Measurements from ENCODE around the gene IFI35. TPM values are rescaled to one million over a fixed set of nuclear protein-coding genes. Genes with fewer than 3 reads are reported as not detected.
"Not testable (repeated sequence)": the region's sequence is repeated elsewhere in the genome, so short reads cannot be mapped to it uniquely, and the experiment has no call there.

Gene IFI35
- total RNA-seq, 3 donors from 2014 or later, result 16.2 to 42.3 (median 31.0) TPM

- H3K27ac ChIP-seq, result peak overlapping the region; percentile 95 to 97
- no peaks in the 10 kb centered on the region for H3K27me3 ChIP-seq
- intact Hi-C loops (cut with DNase I; ENCODE audit: low total_unique reads), result no loop called here
- H3K9me3 ChIP-seq, result no peaks in the 10 kb centered on the region
- H3K36me3 ChIP-seq, result no peaks in the 10 kb centered on the region
- peaks cover 0 to 8% of the 10 kb centered on the region in 2 donors for H3K4me1 ChIP-seq
- peak overlapping the region; percentile 78 to 91 (median 80) for H3K4me3 ChIP-seq
- DNase-seq (ENCODE audit: low spot score in 2 of 2), result no peak
- TF ChIP-seq CTCF (IDR thresholded peaks at IDR 0.05) (no peak), POLR2AphosphoS5 (IDR thresholded peaks at IDR 0.05) (no peak), POLR2A (IDR thresholded peaks at IDR 0.05) (no peak)
Measured at GRCh38 chr17:42999003-42999525, 7.5 kb upstream of the IFI35 start.

- intact Hi-C loops (cut with DNase I; ENCODE audit: low total_unique reads); DNase-seq (ENCODE audit: low spot score in 2 of 2); H3K36me3 ChIP-seq: not testable (repeated sequence)
Measured at GRCh38 chr17:43000894-43001293, 5.7 kb upstream of the IFI35 start.

GRCh38 chr17:43003542-43004172, 2.9 kb upstream of the IFI35 start:
- Histone ChIP-seq H3K4me3 (no peak overlapping the region), H3K27me3 (no peaks in the 10 kb centered on the region), H3K4me1 (peaks cover 0 to 8% of the 10 kb centered on the region in 2 donors), H3K9me3 (no peaks in the 10 kb centered on the region), H3K27ac (no peak overlapping the region), H3K36me3 (no peaks in the 10 kb centered on the region)
- intact Hi-C loops (cut with DNase I; ENCODE audit: low total_unique reads), result no loop called here
- no peak for DNase-seq (ENCODE audit: low spot score in 2 of 2)
- no peak for TF ChIP-seq POLR2A (IDR thresholded peaks at IDR 0.05)
- TF ChIP-seq CTCF (IDR thresholded peaks at IDR 0.05), result no peak
- no peak for TF ChIP-seq POLR2AphosphoS5 (IDR thresholded peaks at IDR 0.05)

More at GRCh38 chr17:43000894-43001293, 5.7 kb upstream of the IFI35 start:
- H3K27me3 ChIP-seq, H3K9me3 ChIP-seq, H3K4me1 ChIP-seq, H3K4me3 ChIP-seq, H3K27ac ChIP-seq: not testable (repeated sequence)

GRCh38 chr17:43010667-43011308, 4.2 kb downstream of the IFI35 start:
- intact Hi-C loops (cut with DNase I; ENCODE audit: low total_unique reads), result loop anchor here (10.0 kb wide), 1 partner anchor 334 kb away; no protein-coding TSS in a partner anchor
- TF ChIP-seq CTCF (IDR thresholded peaks at IDR 0.05) (no peak), POLR2AphosphoS5 (IDR thresholded peaks at IDR 0.05) (no peak), POLR2A (IDR thresholded peaks at IDR 0.05) (no peak)
- peak overlapping the region; percentile 56 to 72 for H3K27ac ChIP-seq
- no peak for DNase-seq (ENCODE audit: low spot score in 2 of 2)
- H3K36me3 ChIP-seq, result peaks cover 5% of the 10 kb centered on the region
- no peaks in the 10 kb centered on the region for H3K27me3 ChIP-seq
- peak overlapping the region in 1 of 3 donors; percentile 37 for H3K4me3 ChIP-seq
- no peaks in the 10 kb centered on the region for H3K4me1 ChIP-seq
- no peaks in the 10 kb centered on the region for H3K9me3 ChIP-seq

- DNase-seq (ENCODE audit: low spot score in 2 of 2), result no peak
- TF ChIP-seq CTCF (IDR thresholded peaks at IDR 0.05) (no peak), POLR2AphosphoS5 (IDR thresholded peaks at IDR 0.05) (no peak), POLR2A (IDR thresholded peaks at IDR 0.05) (no peak)
- H3K27me3 ChIP-seq, result no peaks in the 10 kb centered on the region
- no peak overlapping the region for H3K4me3 ChIP-seq
- no peaks in the 10 kb centered on the region for H3K4me1 ChIP-seq
- peaks cover 5% of the 10 kb centered on the region for H3K36me3 ChIP-seq
- intact Hi-C loops (cut with DNase I; ENCODE audit: low total_unique reads), result loop anchor here (10.0 kb wide), 1 partner anchor 333 kb away; no protein-coding TSS in a partner anchor
- H3K9me3 ChIP-seq, result no peaks in the 10 kb centered on the region
- peak overlapping the region; percentile 56 to 86 for H3K27ac ChIP-seq
Measured at GRCh38 chr17:43011728-43012472, 5.3 kb downstream of the IFI35 start.
